Ishikawa (cell line): ENCODE measurements around the gene DCANP1.

Experiments used
- CEBPB ChIP-seq: IDR thresholded peaks from 2 replicates; pipeline ENCODE4 v1.6.1; 2012
- CREB1 ChIP-seq: IDR thresholded peaks from 2 replicates; pipeline ENCODE4 v1.6.1; 2012; ENCODE audit warnings: low read depth
- EGR1 ChIP-seq: IDR thresholded peaks from 2 replicates; pipeline ENCODE4 v1.6.1; 2012
- EP300 ChIP-seq: IDR thresholded peaks from 2 replicates; pipeline ENCODE4 v1.6.1; 2012; ENCODE audit warnings: borderline replicate concordance
- FOXM1 ChIP-seq: IDR thresholded peaks from 2 replicates; pipeline ENCODE4 v1.6.1; 2012; ENCODE audit warnings: low read depth, borderline replicate concordance
- MAX ChIP-seq: IDR thresholded peaks from 2 replicates; pipeline ENCODE4 v1.6.1; 2012
- REST ChIP-seq: IDR thresholded peaks from 2 replicates; pipeline ENCODE4 v1.6.1; 2012; ENCODE audit warnings: low read depth, mild to moderate bottlenecking
- TAF1 ChIP-seq: IDR thresholded peaks from 2 replicates; pipeline ENCODE4 v1.6.1; 2012; ENCODE audit warnings: low read depth, mild to moderate bottlenecking
- TCF12 ChIP-seq: IDR thresholded peaks from 2 replicates; pipeline ENCODE4 v1.6.1; 2012; ENCODE audit warnings: low read depth
- YY1 ChIP-seq: IDR thresholded peaks from 2 replicates; pipeline ENCODE4 v1.6.1; 2012; ENCODE audit warnings: low read depth
- ZBTB7A ChIP-seq: IDR thresholded peaks from 2 replicates; pipeline ENCODE4 v1.6.1; 2012; ENCODE audit warnings: low read depth

DNA sequence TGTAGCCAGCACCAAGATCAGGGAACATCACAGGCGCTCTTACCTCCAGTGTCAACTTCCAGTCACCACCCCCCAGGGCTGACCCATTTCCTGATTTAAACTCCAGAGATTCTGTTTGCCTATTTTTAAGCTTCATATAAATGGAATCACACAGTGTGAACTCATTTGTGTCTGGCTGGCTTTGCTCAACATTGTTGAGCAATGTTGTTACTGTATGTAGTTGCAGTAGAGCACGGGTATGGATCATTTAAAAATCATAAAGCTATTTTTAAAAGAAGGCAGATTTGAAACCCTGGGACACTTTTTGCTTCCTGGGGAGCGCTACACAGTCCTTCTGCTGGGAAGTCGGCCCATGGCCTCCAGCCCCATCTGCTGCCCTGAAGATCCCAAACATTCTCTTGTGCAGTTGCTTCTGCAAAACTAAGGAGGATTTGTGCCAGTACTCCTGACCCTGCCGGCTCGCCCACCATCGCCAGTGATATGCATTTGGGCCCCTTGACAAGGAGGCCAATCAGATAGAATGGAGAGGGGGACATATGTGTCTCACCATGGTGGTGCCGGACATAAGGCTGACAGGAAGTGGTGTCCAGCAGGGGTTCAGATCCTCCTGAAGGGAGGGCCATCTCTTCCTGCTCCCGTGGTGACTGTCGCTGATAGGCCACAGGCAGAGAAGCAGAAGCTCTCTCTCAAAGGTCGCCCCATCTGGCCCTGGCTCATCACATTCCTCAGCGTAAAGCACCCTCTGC, 13.3 kb downstream of the DCANP1 start:
- TF ChIP-seq TAF1 (no peak), YY1 (no peak), MAX (no peak), EP300 (no peak), REST (no peak), FOXM1 (no peak), CREB1 (no peak), EGR1 (no peak), TCF12 (no peak), CEBPB (no peak), ZBTB7A (no peak)
